Neural progenitor cell (in vitro differentiated cells): Measurements from ENCODE around the gene SULT1A2.

Experiments used
- EZH2 ChIP-seq: fragments of 200-600 bp; sonication (generic); IDR thresholded peaks from 2 replicates; pipeline ENCODE4 v1.6.1; 2017; ENCODE audit warnings: antibody characterized with exemption, mild to moderate bottlenecking, moderate library complexity
- TF ChIP-seq, protein P1 (sequence below): fragments of 200-600 bp; sonication (generic); IDR thresholded peaks from 2 replicates; pipeline ENCODE4 v1.5.1; 2017; ENCODE audit warnings: antibody characterized with exemption, mild to moderate bottlenecking

DNA sequence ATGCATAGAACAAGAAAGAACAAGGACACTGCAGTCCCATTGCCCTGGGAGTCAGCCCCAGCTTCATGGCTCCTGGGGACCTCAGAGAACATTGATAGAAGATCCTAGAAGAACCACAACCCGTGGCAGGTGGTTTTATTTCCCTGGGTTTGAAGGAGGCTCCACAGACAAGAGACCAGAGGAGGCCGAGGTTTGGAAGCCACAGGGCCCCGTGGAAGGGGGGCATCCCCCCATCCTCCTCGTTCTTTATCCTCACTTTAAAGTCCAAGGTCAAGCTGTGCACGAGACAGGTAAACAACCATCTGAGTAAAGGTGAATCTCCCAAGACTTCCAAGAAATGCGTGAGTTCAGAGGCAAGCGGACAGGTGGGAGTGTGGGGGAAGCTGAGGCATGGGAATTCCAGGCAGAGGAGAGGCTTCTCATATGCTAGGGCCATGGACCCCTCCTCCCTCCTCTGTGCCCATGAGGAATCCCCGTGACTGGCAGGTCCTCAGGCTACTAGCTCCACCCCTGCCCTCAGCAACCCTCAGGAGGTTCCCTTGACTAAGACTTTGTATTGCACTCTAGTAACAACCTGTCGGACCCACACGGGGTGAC, 13.8 kb upstream of the SULT1A2 start:
- TF ChIP-seq, protein P1, sequence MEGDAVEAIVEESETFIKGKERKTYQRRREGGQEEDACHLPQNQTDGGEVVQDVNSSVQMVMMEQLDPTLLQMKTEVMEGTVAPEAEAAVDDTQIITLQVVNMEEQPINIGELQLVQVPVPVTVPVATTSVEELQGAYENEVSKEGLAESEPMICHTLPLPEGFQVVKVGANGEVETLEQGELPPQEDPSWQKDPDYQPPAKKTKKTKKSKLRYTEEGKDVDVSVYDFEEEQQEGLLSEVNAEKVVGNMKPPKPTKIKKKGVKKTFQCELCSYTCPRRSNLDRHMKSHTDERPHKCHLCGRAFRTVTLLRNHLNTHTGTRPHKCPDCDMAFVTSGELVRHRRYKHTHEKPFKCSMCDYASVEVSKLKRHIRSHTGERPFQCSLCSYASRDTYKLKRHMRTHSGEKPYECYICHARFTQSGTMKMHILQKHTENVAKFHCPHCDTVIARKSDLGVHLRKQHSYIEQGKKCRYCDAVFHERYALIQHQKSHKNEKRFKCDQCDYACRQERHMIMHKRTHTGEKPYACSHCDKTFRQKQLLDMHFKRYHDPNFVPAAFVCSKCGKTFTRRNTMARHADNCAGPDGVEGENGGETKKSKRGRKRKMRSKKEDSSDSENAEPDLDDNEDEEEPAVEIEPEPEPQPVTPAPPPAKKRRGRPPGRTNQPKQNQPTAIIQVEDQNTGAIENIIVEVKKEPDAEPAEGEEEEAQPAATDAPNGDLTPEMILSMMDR: no peak
- no peak for TF ChIP-seq EZH2
